NCI-H526 treated with DMSO at 0.1 percent for 48 hours (cell line): ENCODE results near the gene CDH24.

Source experiments
- DNase-seq: peaks from one replicate; lab custom pipeline; 2025; lab: John Stamatoyannopoulos, UW

The CDH24 gene

DNA sequence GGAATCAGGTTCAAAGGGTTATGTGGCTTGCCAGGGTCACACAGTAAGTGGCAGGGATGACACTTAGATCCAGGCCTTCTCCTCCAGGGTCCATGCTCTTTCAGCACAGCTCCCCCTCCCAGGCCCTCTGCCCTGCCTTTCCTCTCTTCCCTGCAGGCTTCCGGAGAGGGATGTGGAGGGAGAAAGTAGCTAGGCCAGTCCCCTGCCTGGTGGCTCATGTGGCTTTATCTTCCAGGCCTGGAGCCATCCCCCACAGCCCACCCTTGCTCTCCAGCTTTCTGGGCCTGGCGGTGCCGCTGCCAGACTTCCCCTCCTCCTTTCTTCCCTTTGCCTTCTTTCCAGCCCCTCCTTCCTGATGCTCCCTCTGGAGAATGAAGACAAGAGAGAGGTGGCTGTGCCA lies 13.6 kb downstream of the CDH24 start:
- no peak for DNase-seq

- no peak for DNase-seq
Observed at GRCh38 chr14:23043145-23043544, 14.2 kb downstream of the CDH24 start.

DNA sequence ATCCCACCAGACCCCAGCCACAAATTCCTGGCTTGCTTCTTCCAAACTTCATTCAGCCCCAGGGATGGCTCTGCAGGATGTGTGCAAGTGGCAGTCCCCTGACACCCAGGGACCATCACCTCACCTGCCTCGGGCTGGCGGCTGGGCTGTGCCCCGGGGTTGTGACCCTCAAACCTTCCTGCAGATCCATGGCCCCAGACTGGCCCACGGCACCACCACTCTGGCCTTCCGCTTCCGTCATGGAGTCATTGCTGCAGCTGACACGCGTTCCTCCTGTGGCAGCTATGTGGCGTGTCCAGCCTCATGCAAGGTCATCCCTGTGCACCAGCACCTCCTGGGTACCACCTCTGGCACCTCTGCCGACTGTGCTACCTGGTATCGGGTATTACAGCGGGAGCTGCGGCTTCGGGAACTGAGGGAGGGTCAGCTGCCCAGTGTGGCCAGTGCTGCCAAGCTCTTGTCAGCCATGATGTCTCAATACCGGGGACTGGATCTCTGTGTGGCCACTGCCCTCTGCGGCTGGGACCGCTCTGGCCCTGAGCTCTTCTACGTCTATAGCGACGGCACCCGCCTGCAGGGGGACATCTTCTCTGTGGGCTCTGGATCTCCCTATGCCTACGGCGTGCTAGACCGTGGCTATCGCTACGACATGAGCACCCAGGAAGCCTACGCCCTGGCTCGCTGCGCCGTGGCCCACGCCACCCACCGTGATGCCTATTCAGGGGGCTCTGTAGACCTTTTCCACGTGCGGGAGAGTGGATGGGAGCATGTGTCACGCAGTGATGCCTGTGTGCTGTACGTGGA lies 15.0 kb downstream of the CDH24 start, which contains the start of gene PSMB11:
TSS of gene PSMB11 (plus strand) at position 51 of the 804 bp plus-strand sequence. CDS start at position 65, 14 bp downstream.
- DNase-seq, result no peak

- DNase-seq, result no peak
Observed at GRCh38 chr14:23041729-23042128, 15.6 kb downstream of the CDH24 start.

DNA sequence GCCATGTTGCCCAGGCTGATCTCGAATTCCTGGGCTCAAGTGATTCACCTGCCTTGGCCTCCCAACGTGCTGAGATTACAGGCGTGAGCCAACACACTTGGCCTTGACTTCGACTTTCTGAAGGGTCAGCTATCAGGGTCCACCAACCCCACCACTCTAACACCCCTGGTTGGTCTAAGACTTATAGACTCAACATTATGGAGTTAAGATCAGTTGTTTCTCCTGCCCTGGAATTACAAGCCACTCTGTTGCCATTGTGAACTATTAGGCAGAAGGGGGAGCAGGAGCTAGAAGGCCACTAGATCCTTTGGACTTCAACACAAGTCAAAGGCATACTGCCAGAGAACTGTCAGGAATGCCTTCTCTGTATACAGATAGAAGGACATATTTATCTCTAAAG lies 17.2 kb downstream of the CDH24 start:
- DNase-seq, result no peak

GRCh38 chr14:23035303-23036144 lies 21.8 kb downstream of the CDH24 start:
- no peak for DNase-seq

GRCh38 chr14:23034498-23035302 lies 22.6 kb downstream of the CDH24 start, which contains the start of gene PSMB5:
Gene PSMB5, minus strand, starts transcription at chr14:23034900. Its CDS starts 19 bp downstream, at chr14:23034881.
- no peak for DNase-seq

- DNase-seq, result no peak
Observed at GRCh38 chr14:23033801-23034497, 23.4 kb downstream of the CDH24 start.

DNA sequence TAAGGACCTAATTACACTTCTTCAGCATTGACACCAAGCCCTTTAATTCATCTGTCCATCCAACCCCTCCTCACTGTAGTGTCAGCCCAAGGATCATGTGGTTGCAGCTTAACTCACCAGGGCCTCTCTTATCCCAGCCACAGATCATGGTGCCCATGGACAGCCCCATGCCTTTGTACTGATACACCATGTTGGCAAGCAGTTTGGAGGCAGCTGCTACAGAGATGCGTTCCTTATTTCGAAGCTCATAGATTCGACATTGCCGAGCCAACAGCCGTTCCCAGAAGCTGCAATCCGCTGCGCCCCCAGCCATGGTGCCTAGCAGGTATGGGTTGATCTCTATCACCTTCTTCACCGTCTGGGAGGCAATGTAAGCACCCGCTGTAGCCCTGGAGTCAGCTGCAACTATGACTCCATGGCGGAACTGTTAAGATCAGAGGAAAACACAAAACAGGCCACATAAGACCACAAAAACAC lies 24.0 kb downstream of the CDH24 start:
- no peak for DNase-seq

- DNase-seq, result no peak
Observed at GRCh38 chr14:23030936-23031335, 26.4 kb downstream of the CDH24 start.

- DNase-seq, result no peak
Observed at GRCh38 chr14:23028799-23029198, 28.5 kb downstream of the CDH24 start.

DNA sequence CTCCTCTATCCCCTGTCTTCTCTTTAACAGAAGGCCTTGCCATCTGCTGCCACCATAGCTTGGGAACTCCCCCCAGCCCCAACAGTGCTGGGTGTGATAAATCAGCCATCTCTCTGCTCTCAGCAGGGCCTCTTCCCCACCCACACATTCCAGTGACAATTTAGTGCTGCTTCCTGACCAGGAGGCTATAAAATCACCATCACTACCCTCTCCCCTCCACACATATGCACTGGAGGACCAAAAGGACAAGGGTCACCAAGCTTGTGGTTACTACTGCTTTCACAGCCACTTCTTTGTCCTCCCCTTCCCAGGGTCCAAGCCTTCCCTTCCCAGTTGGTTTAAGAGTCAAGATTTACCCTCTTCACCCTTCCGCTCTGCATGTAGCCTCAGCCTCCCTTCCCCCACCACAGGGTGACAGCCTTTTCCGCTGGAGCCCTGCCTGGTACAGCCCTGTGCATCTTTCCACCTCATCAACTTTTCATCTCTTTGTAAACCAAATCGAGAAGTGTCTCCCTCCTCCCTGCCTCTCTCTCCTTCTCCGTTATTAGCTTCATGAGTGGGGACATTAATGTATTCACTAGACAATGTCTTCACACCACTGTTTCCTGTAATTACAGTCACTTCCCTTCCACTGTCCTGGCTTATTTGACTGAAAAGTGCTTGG lies 32.0 kb downstream of the CDH24 start:
- no peak for DNase-seq

- DNase-seq, result no peak
Observed at GRCh38 chr14:23024612-23025075, 32.7 kb downstream of the CDH24 start.

GRCh38 chr14:23023795-23024152 lies 33.5 kb downstream of the CDH24 start:
- DNase-seq, result no peak

GRCh38 chr14:23023022-23023794 lies 34.1 kb downstream of the CDH24 start:
- DNase-seq, result no peak

DNA sequence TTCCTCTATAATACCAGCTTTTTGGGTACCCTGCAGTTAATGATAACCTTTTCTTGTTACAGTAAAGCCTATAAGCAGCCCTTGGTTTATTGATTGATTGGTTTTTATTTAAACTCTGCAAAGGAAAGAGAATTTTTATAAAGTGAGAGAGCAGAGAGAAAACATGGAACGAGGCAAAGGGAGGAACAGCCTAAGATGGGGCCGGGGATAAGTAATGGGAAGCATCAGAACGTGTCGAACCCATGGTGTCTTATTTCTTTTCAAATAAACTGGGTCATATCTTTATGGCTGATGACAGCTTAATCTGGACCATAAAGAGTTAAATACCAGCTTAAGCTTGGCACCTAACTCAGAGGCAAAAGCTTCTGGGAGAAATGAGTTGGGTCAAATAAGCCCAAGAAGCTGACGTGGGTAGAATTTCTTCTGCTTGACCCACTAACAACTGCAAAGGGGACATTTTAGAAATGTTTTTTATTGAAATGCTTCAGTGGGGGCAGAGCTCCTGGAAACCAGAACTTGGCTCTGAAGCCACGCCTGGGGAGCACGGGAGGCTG lies 35.4 kb downstream of the CDH24 start:
- no peak for DNase-seq

DNA sequence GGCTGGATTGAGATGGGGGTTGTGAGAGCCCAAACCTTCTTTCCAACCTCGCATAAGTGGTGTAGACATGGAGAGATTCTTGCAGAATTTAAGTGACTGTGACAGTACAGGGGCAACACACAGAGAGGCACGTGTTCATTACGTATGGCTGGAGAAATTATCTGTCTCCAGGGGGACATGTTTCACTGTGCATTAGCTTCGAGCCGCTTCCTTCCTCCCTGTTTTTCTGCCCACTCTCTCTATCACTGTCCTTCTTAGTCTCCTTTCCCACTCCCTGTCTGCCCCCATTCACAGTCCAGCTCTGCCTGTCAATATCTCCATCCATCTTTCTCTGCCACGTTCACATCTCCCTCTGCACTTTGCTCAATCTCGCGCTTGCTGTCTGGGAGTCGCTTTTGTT lies 35.9 kb downstream of the CDH24 start:
- no peak for DNase-seq

DNA sequence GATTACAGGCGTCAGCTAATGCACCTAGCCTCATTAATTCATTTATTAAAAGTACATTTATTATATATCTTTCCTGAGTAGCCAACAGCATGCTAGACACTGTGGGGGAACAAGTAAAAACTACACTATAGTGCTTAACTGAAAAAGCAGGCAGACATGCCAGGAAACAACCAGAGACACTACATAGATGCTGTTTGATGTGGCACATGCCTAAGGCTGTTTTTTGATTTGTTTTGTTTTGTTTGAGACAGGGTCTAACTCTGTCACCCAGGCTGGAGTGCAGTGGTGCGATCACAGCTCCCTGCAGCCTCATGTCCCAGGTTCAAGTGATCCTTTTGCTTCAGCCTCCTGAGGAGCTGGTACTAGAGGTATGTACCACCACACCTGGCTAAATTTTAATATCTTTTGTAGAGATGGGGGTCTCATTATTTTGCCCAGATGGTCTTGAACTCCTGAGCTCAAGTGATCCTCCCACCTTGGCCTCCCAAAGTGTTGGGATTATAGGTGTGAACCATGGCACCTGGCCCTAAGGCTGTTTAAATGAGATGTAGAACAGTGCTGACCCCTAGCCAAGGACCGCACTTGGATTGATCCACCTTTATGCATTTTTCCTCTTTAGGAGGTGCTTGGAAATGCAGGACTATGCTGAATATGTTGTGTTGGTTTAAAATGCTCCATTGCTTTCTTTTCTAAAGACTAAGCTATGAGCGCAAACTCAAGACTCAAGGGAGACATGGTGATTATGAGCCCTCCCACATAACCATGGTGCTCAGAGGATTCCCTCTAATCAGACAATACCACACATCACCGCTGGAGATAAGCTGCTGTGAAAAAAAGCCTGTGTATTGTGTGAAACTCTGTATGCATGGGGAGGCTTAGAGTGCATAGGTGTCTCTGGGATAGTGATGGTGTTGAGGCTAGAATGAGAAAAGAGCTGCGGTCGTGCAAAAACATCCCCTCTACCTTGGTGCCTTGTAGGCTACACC lies 36.9 kb downstream of the CDH24 start:
- no peak for DNase-seq
